C4-2B (cell line): ENCODE data around the gene TSEN54.

Source experiments
- CTCF ChIP-seq: fragments of 450-650 bp; conservative IDR thresholded peaks from 2 replicates; pipeline ENCODE4 v1.5.1; 2017; ENCODE audit warnings: mild to moderate bottlenecking
- ZFX ChIP-seq: fragments of 450-650 bp; IDR thresholded peaks from 2 replicates; pipeline ENCODE4 v1.6.1; 2017

GRCh38 chr17:75548813-75549212, 32.5 kb downstream of the TSEN54 start:
- TF ChIP-seq CTCF (no peak), ZFX (no peak)
